ENCODE results near the gene DUSP12. TPM values are rescaled to one million over a fixed set of nuclear protein-coding genes. Genes with fewer than 3 reads are reported as not detected.
"Not testable (repeated sequence)": the region's sequence is repeated elsewhere in the genome, so short reads cannot be mapped to it uniquely, and the experiment has no call there.

Gene DUSP12
- total RNA-seq, 2 experiments from 2014 or later = 25.9 to 28.5 TPM

DNA sequence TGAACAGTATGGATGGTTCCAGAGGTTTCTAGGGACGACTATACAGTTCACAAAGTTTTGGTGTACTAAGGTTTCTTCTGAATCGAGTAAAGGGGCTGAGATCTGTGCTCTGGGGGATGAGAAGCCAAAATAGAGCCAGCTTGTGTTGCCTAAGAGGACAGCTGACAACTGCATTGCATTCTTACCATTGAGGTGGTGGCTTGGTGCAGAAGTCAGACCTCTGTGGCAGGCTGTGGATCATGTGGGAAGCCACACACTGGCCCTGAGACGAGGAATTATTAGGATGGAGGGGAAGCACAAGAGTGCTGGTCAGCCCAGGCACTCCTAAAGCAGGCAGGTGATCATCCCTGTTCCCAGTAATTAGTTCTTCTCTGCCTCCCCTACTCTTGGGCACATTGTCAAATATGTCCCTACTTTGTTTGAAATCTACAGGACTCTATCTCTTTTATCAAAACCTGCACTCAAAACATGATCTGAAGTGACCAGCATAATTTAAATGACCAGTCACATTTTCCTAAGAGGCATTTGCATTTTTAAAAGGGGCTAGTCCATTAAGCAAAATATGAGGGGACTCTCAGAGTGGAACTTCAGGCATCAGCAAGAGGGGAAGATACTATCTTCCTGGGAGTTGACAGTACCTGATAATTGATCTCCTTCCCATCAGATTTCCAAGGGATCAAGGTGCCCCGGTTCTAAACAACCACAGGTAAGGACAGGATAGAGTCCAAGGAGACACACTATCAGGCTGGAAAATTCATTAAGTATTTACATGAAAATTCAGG, 28.4 kb upstream of the DUSP12 start, which contains the start of gene FCRLB:
Gene FCRLB, plus strand, starts transcription at position 589 of the 782 bp plus-strand sequence. CDS start 1,129 bp downstream, outside the sequence.
- Mint-ChIP-seq H3K9me3 (no peaks in the 10 kb centered on the region), H3K27ac (no peak within 1 kb of the TSS), H3K4me1 (ENCODE audit: low read depth) (peaks cover 25% of the 10 kb centered on the region), H3K27me3 (peaks cover 21% of the 10 kb centered on the region), H3K36me3 (no peaks in the 10 kb centered on the region), H3K4me3 (no peak within 1 kb of the TSS)
- CTCF ChIA-PET = no interaction called here
- DNase-seq = no peak
- POLR2A ChIA-PET = no interaction called here
- intact Hi-C loops (cut with micrococcal nuclease) = no loop called here

DNA sequence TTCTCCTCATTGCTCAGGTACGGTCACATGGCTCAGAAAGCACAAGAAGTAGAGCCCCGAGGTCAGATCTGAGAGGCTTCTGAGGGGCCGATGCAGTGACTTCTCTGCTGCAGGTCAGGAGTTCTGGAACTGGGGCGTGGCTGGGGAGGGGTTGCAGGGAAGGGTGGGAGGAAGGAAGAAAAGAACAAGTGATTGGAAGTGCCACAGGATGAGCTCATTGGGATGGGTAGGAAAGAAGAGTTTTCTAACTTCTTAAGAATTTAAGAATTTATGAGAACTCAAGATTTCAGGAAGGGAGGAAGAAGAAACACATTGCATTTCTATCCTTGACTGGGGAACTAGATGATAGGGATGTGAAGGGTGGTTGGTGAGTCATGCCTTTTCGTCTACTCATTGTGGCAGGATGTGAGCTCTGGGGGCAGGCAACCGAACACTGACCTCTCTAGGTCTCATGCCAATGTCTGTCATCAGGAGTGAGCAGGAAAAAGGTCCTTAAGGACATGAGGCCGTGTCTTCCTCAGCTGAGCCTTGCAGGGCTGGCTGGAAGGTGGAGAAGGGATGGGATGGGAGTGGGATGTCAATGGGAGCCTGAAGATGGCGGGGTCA, 27.7 kb upstream of the DUSP12 start:
- no peak overlapping the region for H3K27ac Mint-ChIP-seq
- H3K36me3 Mint-ChIP-seq = no peaks in the 10 kb centered on the region
- H3K9me3 Mint-ChIP-seq = no peaks in the 10 kb centered on the region
- POLR2A ChIA-PET = no interaction called here
- peaks cover 22% of the 10 kb centered on the region for H3K27me3 Mint-ChIP-seq
- peaks cover 26% of the 10 kb centered on the region for H3K4me1 Mint-ChIP-seq (ENCODE audit: low read depth)
- peak; percentile 37 for DNase-seq
- no peak overlapping the region for H3K4me3 Mint-ChIP-seq
- CTCF ChIA-PET = interaction anchor here (0.5 kb wide), 1 partner anchor 368 kb away, joined by 4 read pairs; no protein-coding TSS in a partner anchor
- intact Hi-C loops (cut with micrococcal nuclease) = no loop called here

DNA sequence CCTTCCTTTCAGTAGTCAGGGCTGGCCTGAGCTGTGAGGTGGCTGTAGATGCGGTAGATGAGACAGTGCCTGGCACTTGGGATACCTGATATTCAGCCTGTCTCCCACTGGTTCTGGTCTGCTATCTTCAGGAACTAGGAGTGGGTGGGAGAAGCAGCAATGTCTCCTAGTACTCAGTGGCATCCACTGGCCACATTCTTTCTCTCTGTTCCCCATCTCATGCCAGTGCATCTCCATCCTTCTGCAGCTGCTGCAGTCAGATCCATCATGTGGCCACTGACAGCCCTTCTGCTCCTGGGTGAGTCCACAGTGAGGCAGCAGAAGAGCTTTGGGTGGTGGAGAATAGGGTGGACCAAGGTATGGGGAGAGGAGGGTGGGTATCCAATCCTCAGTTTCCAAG, 27.2 kb upstream of the DUSP12 start:
- POLR2A ChIA-PET = no interaction called here

DNA sequence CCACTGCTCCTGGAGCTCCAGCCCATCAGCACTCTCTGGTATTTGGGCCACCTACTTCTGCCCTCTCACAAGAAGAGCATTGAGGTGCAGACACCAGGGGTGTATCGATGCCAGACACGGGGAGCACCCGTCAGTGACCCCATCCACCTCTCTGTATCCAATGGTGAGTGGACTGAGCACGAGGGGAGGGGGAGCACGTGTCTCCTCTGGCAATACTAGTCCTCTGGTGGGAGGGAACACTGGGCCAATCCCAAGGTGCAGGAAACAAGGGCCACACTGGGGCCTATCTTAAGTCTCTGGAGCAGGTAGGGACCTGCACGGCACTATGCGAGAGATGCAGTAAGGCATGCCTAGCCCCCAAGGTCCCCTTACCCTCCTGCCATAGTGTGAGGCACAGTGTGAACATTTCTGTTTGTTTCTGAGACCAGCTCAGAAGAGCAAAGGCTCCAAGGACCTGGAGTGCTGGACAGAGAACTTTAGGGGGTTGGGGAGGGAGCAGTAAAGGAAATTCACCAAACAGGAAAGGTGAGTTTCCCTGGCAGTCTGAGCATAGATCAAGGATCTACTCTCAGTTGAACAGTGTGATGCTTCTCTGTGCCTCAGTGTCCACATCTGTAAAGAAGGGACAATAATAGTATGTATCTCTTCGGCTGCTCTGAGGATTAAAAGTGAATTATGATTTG, 26.0 kb upstream of the DUSP12 start:
- ChIA-PET POLR2A (no interaction called here), CTCF (no interaction called here)
- Mint-ChIP-seq H3K4me1 (ENCODE audit: low read depth) (peaks cover 36% of the 10 kb centered on the region), H3K27ac (no peak overlapping the region), H3K4me3 (no peak overlapping the region), H3K9me3 (no peaks in the 10 kb centered on the region), H3K36me3 (no peaks in the 10 kb centered on the region), H3K27me3 (peaks cover 25% of the 10 kb centered on the region)
- DNase-seq = no peak
- intact Hi-C loops (cut with micrococcal nuclease) = no loop called here

More for the DNA sequence above, 27.2 kb upstream of the DUSP12 start:
- H3K4me3 Mint-ChIP-seq = no peak overlapping the region
- H3K36me3 Mint-ChIP-seq = no peaks in the 10 kb centered on the region
- H3K27ac Mint-ChIP-seq = no peak overlapping the region
- intact Hi-C loops (cut with micrococcal nuclease) = no loop called here
- H3K27me3 Mint-ChIP-seq = peaks cover 20% of the 10 kb centered on the region
- no peak for DNase-seq
- no peaks in the 10 kb centered on the region for H3K9me3 Mint-ChIP-seq
- CTCF ChIA-PET = interaction anchor here (0.5 kb wide), 1 partner anchor 368 kb away, joined by 4 read pairs; no protein-coding TSS in a partner anchor
- peaks cover 27% of the 10 kb centered on the region for H3K4me1 Mint-ChIP-seq (ENCODE audit: low read depth)

DNA sequence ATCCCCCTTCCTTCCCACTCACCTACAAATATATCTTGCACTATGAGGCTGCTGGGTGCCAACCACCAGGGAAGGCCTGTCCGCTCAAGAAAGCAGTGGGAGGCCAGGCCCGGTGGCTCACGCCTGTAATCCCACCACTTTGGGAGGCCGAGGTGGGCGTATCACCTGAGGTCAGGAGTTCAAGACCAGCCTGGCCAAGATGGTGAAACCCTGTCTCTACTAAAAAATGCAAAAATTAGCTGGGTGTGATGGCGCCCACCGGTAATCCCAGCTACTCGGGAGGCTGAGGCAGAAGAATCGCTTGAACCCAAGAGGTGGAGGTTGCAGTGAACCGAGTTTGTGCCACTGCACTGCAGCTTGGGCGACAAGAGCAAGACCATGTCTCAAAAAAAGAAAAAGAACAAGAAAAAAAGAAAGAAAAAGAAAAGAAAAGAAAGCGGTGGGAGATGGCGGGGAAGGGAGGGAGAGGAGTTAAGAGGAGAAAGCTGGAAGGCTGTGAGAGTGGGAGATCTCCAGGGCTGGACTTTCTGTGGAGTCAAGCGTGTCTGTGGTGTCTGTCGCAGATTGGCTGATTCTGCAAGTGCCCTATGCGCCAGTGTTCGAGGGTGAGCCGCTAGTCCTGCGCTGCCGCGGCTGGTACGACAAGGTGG, 24.2 kb upstream of the DUSP12 start:
- Mint-ChIP-seq H3K4me3 (peak overlapping the region; percentile 74), H3K4me1 (ENCODE audit: low read depth) (peaks cover 47% of the 10 kb centered on the region), H3K27me3 (peaks cover 26% of the 10 kb centered on the region)
- H3K36me3 Mint-ChIP-seq; intact Hi-C loops (cut with micrococcal nuclease); DNase-seq; H3K27ac Mint-ChIP-seq; H3K9me3 Mint-ChIP-seq: not testable (repeated sequence)
- ChIA-PET POLR2A (interaction anchor here (1.7 kb wide), 1 partner anchor 24 kb away, joined by 6 read pairs; the partner anchor contains the start of gene DUSP12), CTCF (interaction anchor here (1.0 to 3.1 kb wide), 7 partner anchors 11 to 241 kb away, joined by 3 to 13 read pairs (median 4); no protein-coding TSS in a partner anchor)

DNA sequence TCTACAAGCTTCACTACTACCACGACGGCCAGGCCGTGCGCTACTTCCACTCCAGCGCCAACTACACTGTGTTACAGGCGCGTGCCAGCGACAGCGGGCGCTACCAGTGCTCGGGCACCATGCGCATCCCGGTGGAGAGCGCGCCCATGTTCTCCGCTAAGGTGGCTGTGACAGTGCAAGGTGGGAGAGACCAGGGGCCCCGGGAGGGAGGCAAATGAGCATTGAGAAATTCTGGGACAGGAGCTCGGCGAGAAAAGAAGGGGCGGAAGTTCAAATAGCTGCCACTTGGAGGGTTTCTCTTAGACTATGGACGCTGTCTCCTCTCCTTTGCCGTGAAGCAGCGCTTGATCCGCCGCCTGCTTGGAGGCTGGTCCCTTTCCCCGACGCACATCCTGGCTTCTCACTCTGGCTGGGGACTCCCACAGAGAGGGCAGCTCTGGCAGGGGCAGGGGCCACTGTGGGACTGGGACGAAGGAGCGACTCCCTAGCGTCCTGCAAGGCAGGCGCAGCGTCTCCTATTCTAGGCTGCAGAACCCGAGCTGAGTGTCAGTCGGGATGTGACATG, 23.6 kb upstream of the DUSP12 start:
- peak overlapping the region; percentile 26 for H3K27ac Mint-ChIP-seq
- peaks cover 50% of the 10 kb centered on the region for H3K4me1 Mint-ChIP-seq (ENCODE audit: low read depth)
- peaks cover 26% of the 10 kb centered on the region for H3K27me3 Mint-ChIP-seq
- POLR2A ChIA-PET = interaction anchor here (1.7 kb wide), 1 partner anchor 23 kb away, joined by 6 read pairs; the partner anchor contains the start of gene DUSP12
- CTCF ChIA-PET = interaction anchor here (1.0 to 3.1 kb wide), 9 partner anchors 10 to 242 kb away, joined by 3 to 13 read pairs (median 4); no protein-coding TSS in a partner anchor
- no peaks in the 10 kb centered on the region for H3K9me3 Mint-ChIP-seq
- H3K4me3 Mint-ChIP-seq = peak overlapping the region; percentile 74
- no peaks in the 10 kb centered on the region for H3K36me3 Mint-ChIP-seq
- intact Hi-C loops (cut with micrococcal nuclease) = loop anchor here (2.0 kb wide), 2 partner anchors 19 kb away; partner anchors contain the start of gene FCRLA
- peak; percentile 39 for DNase-seq

DNA sequence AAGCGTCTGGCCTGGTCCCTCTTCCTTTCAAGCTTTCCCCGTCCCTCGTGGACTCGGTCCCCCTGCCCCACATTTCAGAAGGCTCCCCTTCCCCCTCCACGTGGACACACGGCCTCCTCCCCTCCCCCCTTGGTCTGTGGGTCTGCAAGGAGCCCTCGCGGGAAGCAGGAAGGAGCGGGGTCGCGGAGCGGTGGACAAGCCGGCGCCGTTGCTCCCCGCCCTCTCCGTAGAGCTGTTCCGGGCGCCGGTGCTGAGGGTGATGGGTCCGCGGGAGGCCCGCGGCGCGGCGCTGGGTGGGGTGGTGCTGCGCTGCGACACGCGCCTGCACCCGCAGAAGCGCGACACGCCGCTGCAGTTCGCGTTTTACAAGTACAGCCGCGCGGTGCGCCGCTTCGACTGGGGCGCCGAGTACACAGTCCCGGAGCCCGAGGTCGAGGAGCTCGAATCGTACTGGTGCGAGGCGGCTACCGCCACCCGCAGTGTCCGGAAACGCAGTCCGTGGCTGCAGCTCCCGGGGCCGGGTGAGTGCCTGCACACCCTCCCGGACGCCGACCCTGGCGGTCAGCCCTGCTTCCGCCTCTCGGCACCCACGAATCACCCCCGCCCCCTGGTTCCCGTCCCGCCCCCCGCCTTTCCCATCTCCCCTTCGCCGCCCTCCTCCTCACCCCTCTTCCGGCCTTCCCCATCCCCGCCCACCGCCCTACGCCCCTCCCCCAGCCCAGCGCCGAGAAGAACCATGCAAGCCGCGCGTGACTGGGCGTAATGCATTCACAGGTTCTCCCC, 22.9 kb upstream of the DUSP12 start:
- POLR2A ChIA-PET = interaction anchor here (1.7 kb wide), 1 partner anchor 23 kb away, joined by 6 read pairs; the partner anchor contains the start of gene DUSP12
- no peaks in the 10 kb centered on the region for H3K36me3 Mint-ChIP-seq
- DNase-seq = peak; percentile 77
- H3K27me3 Mint-ChIP-seq = peaks cover 32% of the 10 kb centered on the region
- H3K27ac Mint-ChIP-seq = peak overlapping the region; percentile 26
- CTCF ChIA-PET = interaction anchor here (1.0 to 3.1 kb wide), 10 partner anchors 10 to 242 kb away, joined by 3 to 13 read pairs (median 4); no protein-coding TSS in a partner anchor
- peak overlapping the region; percentile 74 for H3K4me3 Mint-ChIP-seq
- intact Hi-C loops (cut with micrococcal nuclease) = loop anchor here (2.0 kb wide), 2 partner anchors 18 to 20 kb away; partner anchors contain the start of gene FCRLA
- peaks cover 49% of the 10 kb centered on the region for H3K4me1 Mint-ChIP-seq (ENCODE audit: low read depth)
- no peaks in the 10 kb centered on the region for H3K9me3 Mint-ChIP-seq

DNA sequence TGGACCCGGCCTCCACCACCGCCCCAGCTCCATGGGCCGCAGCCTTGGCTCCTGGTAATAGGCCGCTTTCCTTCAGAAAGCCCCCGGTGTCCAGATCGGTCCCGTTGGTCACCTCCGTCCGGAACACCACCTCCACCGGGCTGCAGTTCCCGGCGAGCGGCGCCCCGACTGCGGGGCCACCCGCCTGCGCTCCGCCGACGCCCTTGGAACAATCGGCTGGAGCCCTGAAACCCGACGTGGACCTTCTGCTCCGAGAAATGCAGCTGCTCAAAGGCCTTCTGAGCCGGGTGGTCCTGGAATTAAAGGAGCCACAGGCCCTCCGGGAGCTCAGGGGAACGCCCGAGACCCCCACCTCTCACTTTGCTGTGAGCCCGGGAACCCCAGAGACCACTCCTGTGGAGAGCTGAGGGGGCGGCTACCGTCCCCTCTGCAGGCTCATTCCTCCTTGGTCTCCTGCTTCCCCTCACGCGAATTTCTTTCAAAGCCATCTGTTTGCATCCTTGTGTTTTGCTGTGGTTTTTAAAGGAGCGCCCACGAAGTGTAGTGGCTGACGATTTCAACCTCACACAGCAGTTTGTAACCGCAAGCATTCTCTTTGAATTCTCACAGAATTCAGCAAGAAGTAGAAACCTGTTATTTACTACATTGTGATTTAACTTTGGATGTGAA, 22.2 kb upstream of the DUSP12 start:
- CTCF ChIA-PET = interaction anchor here (1.0 to 3.1 kb wide), 5 partner anchors 9 to 239 kb away, joined by 3 to 13 read pairs (median 4); no protein-coding TSS in a partner anchor
- intact Hi-C loops (cut with micrococcal nuclease) = loop anchor here (2.0 kb wide), 2 partner anchors 17 to 21 kb away; partner anchors contain the start of gene FCRLA
- H3K9me3 Mint-ChIP-seq = no peaks in the 10 kb centered on the region
- POLR2A ChIA-PET = no interaction called here
- no peaks in the 10 kb centered on the region for H3K36me3 Mint-ChIP-seq
- peak overlapping the region; percentile 49 for H3K27ac Mint-ChIP-seq
- H3K4me1 Mint-ChIP-seq (ENCODE audit: low read depth) = peaks cover 42% of the 10 kb centered on the region
- peaks cover 31% of the 10 kb centered on the region for H3K27me3 Mint-ChIP-seq
- peak; percentile 62 for DNase-seq
- peak overlapping the region; percentile 74 for H3K4me3 Mint-ChIP-seq

DNA sequence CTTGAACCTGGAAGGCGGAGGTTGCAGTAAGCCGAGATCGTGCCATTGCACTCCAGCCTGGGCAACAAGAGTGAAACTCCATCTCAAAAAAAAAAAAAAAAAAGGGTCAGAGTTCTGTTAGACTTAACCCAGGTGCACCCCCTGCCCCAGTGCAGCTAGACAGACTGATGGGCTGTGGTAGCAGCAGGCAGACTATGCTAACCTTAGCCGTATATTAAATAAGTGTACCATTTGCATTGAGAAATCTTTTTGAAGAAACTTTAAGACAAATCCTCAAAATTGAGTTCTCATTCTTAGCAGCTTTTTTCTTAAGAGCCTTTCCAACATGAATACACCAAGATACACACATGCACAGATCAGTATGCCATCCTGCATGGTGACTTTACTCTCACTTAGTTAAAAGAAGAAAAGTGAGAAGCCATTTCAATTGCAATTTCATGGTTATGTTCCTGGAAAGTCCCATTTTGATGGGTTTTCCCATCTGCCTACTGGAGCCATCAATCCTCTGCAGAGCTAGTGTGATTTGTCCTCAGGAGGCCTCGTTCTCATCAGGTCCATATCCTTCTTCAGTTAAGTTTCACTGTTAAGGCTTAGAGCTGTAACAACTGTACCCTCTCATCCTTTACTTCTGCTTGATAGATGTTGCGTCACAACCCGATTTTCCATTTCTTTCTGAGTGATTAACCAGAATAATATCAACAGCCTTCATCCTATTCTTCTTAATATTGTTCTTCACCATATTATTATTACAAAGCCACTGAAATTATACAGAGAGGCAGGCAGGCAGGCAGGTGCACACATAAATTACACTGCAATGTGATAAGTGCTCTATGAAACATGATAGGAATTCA, 21.0 kb upstream of the DUSP12 start:
- no peak overlapping the region for H3K27ac Mint-ChIP-seq
- intact Hi-C loops (cut with micrococcal nuclease) = no loop called here
- CTCF ChIA-PET = interaction anchor here (3.1 to 3.2 kb wide), 2 partner anchors 10 to 13 kb away, joined by 11 to 13 read pairs; no protein-coding TSS in a partner anchor
- no peaks in the 10 kb centered on the region for H3K9me3 Mint-ChIP-seq
- no peak overlapping the region for H3K4me3 Mint-ChIP-seq
- H3K4me1 Mint-ChIP-seq (ENCODE audit: low read depth) = peaks cover 41% of the 10 kb centered on the region
- H3K36me3 Mint-ChIP-seq = no peaks in the 10 kb centered on the region
- no peak for DNase-seq
- POLR2A ChIA-PET = interaction anchor here (0.6 kb wide), 1 partner anchor 15 kb away, joined by 3 read pairs; no protein-coding TSS in a partner anchor
- peaks cover 34% of the 10 kb centered on the region for H3K27me3 Mint-ChIP-seq

Measured in activated CD4-positive, alpha-beta memory T cell treated with anti-CD3 and anti-CD28 coated beads for 36 hours (primary cell).